SH-SY5Y (cell line): ENCODE results near the gene ZNHIT3.

Experiments
- GATA2 ChIP-seq: IDR thresholded peaks from 2 replicates; pipeline ENCODE4 v1.6.1; 2011; ENCODE audit warnings: mild to moderate bottlenecking, low read depth, low read length
- GATA3 ChIP-seq: IDR thresholded peaks from 2 replicates; pipeline ENCODE4 v1.6.1; 2011; ENCODE audit warnings: low read depth, mild to moderate bottlenecking, low read length, moderate library complexity

DNA sequence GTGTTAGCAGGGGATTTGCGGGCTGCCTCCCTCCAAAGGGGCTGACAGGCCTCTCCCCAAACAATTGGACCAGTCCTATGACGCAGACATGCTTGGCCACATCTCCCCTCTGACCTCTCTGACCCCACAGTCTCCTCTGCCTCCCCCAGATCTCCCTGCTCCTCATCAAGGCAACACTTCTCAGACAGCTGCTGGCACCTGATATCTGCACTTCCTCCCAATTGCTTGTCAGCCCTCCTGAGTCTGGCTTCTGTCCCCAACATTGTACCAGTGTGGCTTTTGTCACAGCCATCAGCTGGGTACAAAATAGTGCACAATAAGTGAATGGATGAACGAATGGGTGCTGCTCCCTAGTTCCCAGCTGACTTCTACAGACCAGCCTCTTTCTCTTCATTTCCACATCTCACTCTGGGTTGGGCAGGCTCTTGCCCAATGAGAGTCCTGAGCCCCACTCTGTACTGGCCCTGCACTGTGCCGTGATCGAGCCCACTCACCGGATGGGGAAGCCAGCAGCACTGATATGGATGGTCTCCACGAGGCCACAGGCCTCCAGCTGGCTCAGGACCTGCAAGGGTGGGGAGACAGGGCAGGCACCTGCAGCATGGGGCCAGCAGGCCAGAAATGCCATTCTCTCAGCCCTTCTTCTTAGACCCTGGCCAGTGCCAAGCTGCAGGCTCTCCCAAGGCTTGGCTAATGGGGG, 17.1 kb downstream of the ZNHIT3 start:
- TF ChIP-seq GATA3 = no peak
- TF ChIP-seq GATA2 = no peak
